Liver (tissue), 9 donors: ENCODE data around the gene PTH2. TPM values are rescaled to one million over a fixed set of nuclear protein-coding genes. Genes with fewer than 3 reads are reported as not detected.

Experiments used
- DNase-seq: peaks from one replicate; pipeline ENCODE4 v3.0.0-alpha.2; 2017; ENCODE audit warnings: low spot score
- H3K27ac ChIP-seq, 2 donors: one replicate each; pipeline ENCODE4 v1.7.0; 2013; ENCODE audit warnings: inconsistent platforms in 2 of 2, low read length in 2 of 2, control low read depth in 1 of 2, low read depth in 1 of 2, mild to moderate bottlenecking in 1 of 2
- H3K27me3 ChIP-seq, 4 donors: one replicate each; pipeline versions ENCODE4 v1.6.1 to v1.7.0; 2013; ENCODE audit warnings: low read length in 3 of 4, inconsistent platforms in 1 of 4, mild to moderate bottlenecking in 1 of 4, moderate library complexity in 1 of 4; ENCODE audit not compliant: control insufficient read depth in 4 of 4, insufficient read depth in 4 of 4
- H3K36me3 ChIP-seq, 4 donors: one replicate each; pipeline versions ENCODE4 v1.6.1 to v1.7.0; 2013; ENCODE audit warnings: low read length in 3 of 4, mild to moderate bottlenecking in 3 of 4, low read depth in 1 of 4, moderate library complexity in 1 of 4; ENCODE audit not compliant: control insufficient read depth in 4 of 4, insufficient read depth in 3 of 4
- H3K4me1 ChIP-seq, 4 donors: one replicate each; pipeline versions ENCODE4 v1.6.1 to v1.7.0; 2013; ENCODE audit warnings: low read length in 3 of 4, mild to moderate bottlenecking in 3 of 4, moderate library complexity in 1 of 4; ENCODE audit not compliant: control insufficient read depth in 4 of 4, insufficient read depth in 4 of 4
- H3K4me3 ChIP-seq, 3 donors: one replicate each; pipeline versions ENCODE4 v1.6.1 to v1.7.0; 2013; ENCODE audit warnings: low read length in 3 of 3, control low read depth in 1 of 3, low read depth in 1 of 3, mild to moderate bottlenecking in 1 of 3
- H3K9ac ChIP-seq, 2 donors: one replicate each; pipeline ENCODE4 v1.7.0; 2013; ENCODE audit warnings: low read length in 2 of 2, mild to moderate bottlenecking in 2 of 2, moderate library complexity in 2 of 2, control low read depth in 1 of 2, low read depth in 1 of 2
- H3K9me3 ChIP-seq, 4 donors: one replicate each; pipeline versions ENCODE4 v1.6.1 to v1.7.0; 2013; ENCODE audit warnings: low read length in 3 of 4; ENCODE audit not compliant: control insufficient read depth in 4 of 4
- CTCF ChIP-seq: fragments of 150-350 bp; IDR thresholded peaks from 2 replicates; pipeline ENCODE4 v1.5.1; 2017; ENCODE audit warnings: improper control_type of control experiment, low read depth, low read length; ENCODE audit not compliant: missing input control
- EGR1 ChIP-seq, 2 donors: IDR thresholded peaks; 2 replicates each; pipeline ENCODE4 v1.6.1; 2016 to 2018; ENCODE audit warnings: antibody characterized with exemption in 2 of 2, low read depth in 2 of 2
- FOXA1 ChIP-seq: IDR thresholded peaks from 2 replicates; pipeline ENCODE4 v1.6.1; 2016; ENCODE audit warnings: antibody characterized with exemption
- FOXA2 ChIP-seq: IDR thresholded peaks from 2 replicates; pipeline ENCODE4 v1.6.1; 2016; ENCODE audit warnings: antibody characterized with exemption
- GABPA ChIP-seq, 2 donors: IDR thresholded peaks in 1 of 2; conservative IDR thresholded peaks in 1 of 2; 2 replicates each; pipeline ENCODE4 v1.6.1; 2016; ENCODE audit warnings: antibody characterized with exemption in 2 of 2, mild to moderate bottlenecking in 1 of 2, moderate library complexity in 1 of 2
- HNF4A ChIP-seq, 2 donors: conservative IDR thresholded peaks; 2 replicates each; pipeline ENCODE4 v1.6.1; 2016; ENCODE audit warnings: antibody characterized with exemption in 2 of 2, mild to moderate bottlenecking in 2 of 2
- HNF4G ChIP-seq: IDR thresholded peaks from 2 replicates; pipeline ENCODE4 v1.6.1; 2016; ENCODE audit warnings: antibody characterized with exemption
- JUND ChIP-seq, 2 donors: IDR thresholded peaks; 2 replicates each; pipeline ENCODE4 v1.6.1; 2016; ENCODE audit warnings: antibody characterized with exemption in 2 of 2
- NR2F2 ChIP-seq: IDR thresholded peaks from 2 replicates; pipeline ENCODE4 v1.6.1; 2016; ENCODE audit warnings: antibody characterized with exemption
- RXRA ChIP-seq, 2 donors: IDR thresholded peaks; 2 replicates each; pipeline ENCODE4 v1.6.1; 2017 to 2018; ENCODE audit warnings: antibody characterized with exemption in 2 of 2, mild to moderate bottlenecking in 1 of 2
- SP1 ChIP-seq: IDR thresholded peaks from 2 replicates; pipeline ENCODE4 v1.6.1; 2018; ENCODE audit warnings: antibody characterized with exemption, mild to moderate bottlenecking
- TAF1 ChIP-seq: conservative IDR thresholded peaks from 2 replicates; pipeline ENCODE4 v1.6.1; 2016; ENCODE audit warnings: antibody characterized with exemption, mild to moderate bottlenecking
- YY1 ChIP-seq: IDR thresholded peaks from 2 replicates; pipeline ENCODE4 v1.6.1; 2016; ENCODE audit warnings: antibody characterized with exemption, mild to moderate bottlenecking
- WGBS: extraction: QIAGEN DNeasy Blood & Tissue Kit; methylation state at CpG from one replicate; pipeline ENCODE4 v1.1.7; 2013; 5-methylcytosine and 5-hydroxymethylcytosine counted together
- polyA plus RNA-seq, 2 donors: library from polyadenylated mRNA; stranded (reverse) in 1 of 2; unstranded in 1 of 2; fragments of 200-250 nt in 1 of 2; fragments of >200 nt in 1 of 2; fragmentation: Nextera tagmentation in 1 of 2; extraction: Ambion mirVana in 1 of 2; gene quantifications; one replicate each; pipeline versions ENCODE4 v1.2.1 to v1.2.3, GENCODE V29; 2013 to 2015
- total RNA-seq, 2 donors: library from RNA; depleted of rRNA; stranded (reverse); fragments of >200 nt; gene quantifications; one replicate each; pipeline ENCODE4 v1.2.3, GENCODE V29; 2014
- TF ChIP-seq, protein P1 (sequence below): IDR thresholded peaks from 2 replicates; pipeline ENCODE4 v1.6.1; 2016; ENCODE audit warnings: antibody characterized with exemption
- TF ChIP-seq, protein P2 (sequence below): IDR thresholded peaks from 2 replicates; pipeline ENCODE4 v1.6.1; 2016; ENCODE audit warnings: antibody characterized with exemption
- TF ChIP-seq, protein P3 (sequence below): IDR thresholded peaks from 2 replicates; pipeline ENCODE4 v1.6.1; 2016; ENCODE audit warnings: antibody characterized with exemption
- donor health status: healthy.
- donor health status: healthy.
- donor health status: healthy.
- donor health status: healthy.
- donor health status: healthy.

The PTH2 gene
- total and polyA plus RNA-seq, 4 donors, result not detected

- peaks cover 0 to 11% (median 7%) of the 10 kb centered on the region in 4 donors for H3K36me3 ChIP-seq
- WGBS, result 87% methylated on average over 7 of the region's 7 CpGs
- no peaks in the 10 kb centered on the region for H3K27me3 ChIP-seq
- no peak overlapping the region for H3K27ac ChIP-seq
- no peak overlapping the region for H3K4me3 ChIP-seq
- no peaks in the 10 kb centered on the region for H3K9me3 ChIP-seq
- no peak for DNase-seq
- peak overlapping the region in 1 of 2 donors; percentile 48 for H3K9ac ChIP-seq
- TF ChIP-seq EGR1 (IDR thresholded peaks at IDR 0.05; ENCODE audit: low read depth in 2 of 2), result no peak
- TF ChIP-seq SP1, result no peak
- TF ChIP-seq GABPA (IDR thresholded peaks at IDR 0.05 in 1 of 2, conservative IDR thresholded peaks at IDR 0.05 in 1 of 2), result no peak
- TF ChIP-seq, protein P1, sequence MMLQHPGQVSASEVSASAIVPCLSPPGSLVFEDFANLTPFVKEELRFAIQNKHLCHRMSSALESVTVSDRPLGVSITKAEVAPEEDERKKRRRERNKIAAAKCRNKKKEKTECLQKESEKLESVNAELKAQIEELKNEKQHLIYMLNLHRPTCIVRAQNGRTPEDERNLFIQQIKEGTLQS, result no peak
- TF ChIP-seq, protein P2, sequence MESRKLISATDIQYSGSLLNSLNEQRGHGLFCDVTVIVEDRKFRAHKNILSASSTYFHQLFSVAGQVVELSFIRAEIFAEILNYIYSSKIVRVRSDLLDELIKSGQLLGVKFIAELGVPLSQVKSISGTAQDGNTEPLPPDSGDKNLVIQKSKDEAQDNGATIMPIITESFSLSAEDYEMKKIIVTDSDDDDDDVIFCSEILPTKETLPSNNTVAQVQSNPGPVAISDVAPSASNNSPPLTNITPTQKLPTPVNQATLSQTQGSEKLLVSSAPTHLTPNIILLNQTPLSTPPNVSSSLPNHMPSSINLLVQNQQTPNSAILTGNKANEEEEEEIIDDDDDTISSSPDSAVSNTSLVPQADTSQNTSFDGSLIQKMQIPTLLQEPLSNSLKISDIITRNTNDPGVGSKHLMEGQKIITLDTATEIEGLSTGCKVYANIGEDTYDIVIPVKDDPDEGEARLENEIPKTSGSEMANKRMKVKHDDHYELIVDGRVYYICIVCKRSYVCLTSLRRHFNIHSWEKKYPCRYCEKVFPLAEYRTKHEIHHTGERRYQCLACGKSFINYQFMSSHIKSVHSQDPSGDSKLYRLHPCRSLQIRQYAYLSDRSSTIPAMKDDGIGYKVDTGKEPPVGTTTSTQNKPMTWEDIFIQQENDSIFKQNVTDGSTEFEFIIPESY, result no peak
- no peak for TF ChIP-seq FOXA2
- no peak for TF ChIP-seq HNF4A (conservative IDR thresholded peaks at IDR 0.05)
- TF ChIP-seq YY1, result no peak
- no peak for TF ChIP-seq CTCF
- no peak for TF ChIP-seq JUND (IDR thresholded peaks at IDR 0.05)
- no peak for TF ChIP-seq NR2F2
- TF ChIP-seq FOXA1, result no peak
- no peak for TF ChIP-seq HNF4G
- TF ChIP-seq, protein P3, sequence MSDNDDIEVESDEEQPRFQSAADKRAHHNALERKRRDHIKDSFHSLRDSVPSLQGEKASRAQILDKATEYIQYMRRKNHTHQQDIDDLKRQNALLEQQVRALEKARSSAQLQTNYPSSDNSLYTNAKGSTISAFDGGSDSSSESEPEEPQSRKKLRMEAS, result no peak
- no peak for TF ChIP-seq TAF1
- peaks cover 0 to 22% (median 10%) of the 10 kb centered on the region in 4 donors for H3K4me1 ChIP-seq
These were observed 27.2 kb upstream of the PTH2 start for GRCh38 chr19:49450405-49450804.

DNA sequence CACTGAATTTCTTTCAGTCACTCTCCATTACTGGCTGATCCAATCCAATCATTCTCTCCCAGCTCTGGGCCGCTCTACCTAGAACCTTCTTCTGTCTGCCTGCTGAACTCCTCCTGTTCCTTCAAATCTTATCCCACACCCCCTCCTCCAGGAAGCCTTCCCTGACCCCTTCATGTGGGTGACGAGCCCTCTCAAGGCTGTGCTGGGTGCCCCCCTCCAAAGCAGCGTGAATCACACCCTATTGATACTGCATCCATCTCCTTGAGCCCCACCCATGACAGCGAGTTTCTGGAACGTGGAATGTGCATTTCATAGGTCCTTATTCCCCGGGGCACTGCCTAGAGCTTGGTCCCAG is 25.2 kb upstream of the PTH2 start:
- H3K27ac ChIP-seq, result no peak overlapping the region
- H3K4me1 ChIP-seq, result peaks cover 0 to 16% (median 8%) of the 10 kb centered on the region in 4 donors
- no peaks in the 10 kb centered on the region for H3K9me3 ChIP-seq
- H3K4me3 ChIP-seq, result no peak overlapping the region
- DNase-seq, result no peak
- TF ChIP-seq, protein P3, result no peak
- no peak for TF ChIP-seq SP1
- no peak for TF ChIP-seq NR2F2
- no peak for TF ChIP-seq HNF4A (conservative IDR thresholded peaks at IDR 0.05)
- no peak for TF ChIP-seq EGR1 (IDR thresholded peaks at IDR 0.05; ENCODE audit: low read depth in 2 of 2)
- TF ChIP-seq, protein P2, result no peak
- TF ChIP-seq HNF4G, result no peak
- TF ChIP-seq GABPA (IDR thresholded peaks at IDR 0.05 in 1 of 2, conservative IDR thresholded peaks at IDR 0.05 in 1 of 2), result no peak
- TF ChIP-seq FOXA2, result no peak
- no peak for TF ChIP-seq RXRA (IDR thresholded peaks at IDR 0.05)
- TF ChIP-seq, protein P1, result no peak
- peaks cover 0 to 11% (median 7%) of the 10 kb centered on the region in 4 donors for H3K36me3 ChIP-seq
- H3K27me3 ChIP-seq, result no peaks in the 10 kb centered on the region
- H3K9ac ChIP-seq, result no peak overlapping the region
- WGBS, result 96% methylated on average over 6 of the region's 6 CpGs
